Progenitor cell of endocrine pancreas (in vitro differentiated cells): ENCODE results near the gene VRTN. TPM values are rescaled to one million over a fixed set of nuclear protein-coding genes. Genes with fewer than 3 reads are reported as not detected.

Source experiments
- DNase-seq: peaks from one replicate; pipeline ENCODE4 v3.0.0; 2021; ENCODE audit warnings: low spot score; ENCODE audit not compliant: unreplicated experiment
- H3K27ac Mint-ChIP-seq: 2 replicates; pipeline ENCODE4 v1.8.0; 2021; ENCODE audit warnings: mild to moderate bottlenecking, moderate library complexity, mixed read lengths
- H3K27me3 Mint-ChIP-seq: 2 replicates; pipeline ENCODE4 v1.8.0; 2021; ENCODE audit warnings: mixed read lengths
- H3K36me3 Mint-ChIP-seq: 2 replicates; pipeline ENCODE4 v1.8.0; 2022; ENCODE audit warnings: mixed read lengths; ENCODE audit not compliant: insufficient read depth
- H3K4me1 Mint-ChIP-seq: 2 replicates; pipeline ENCODE4 v1.8.0; 2021; ENCODE audit warnings: low read depth, mixed read lengths
- H3K4me3 Mint-ChIP-seq: 2 replicates; pipeline ENCODE4 v1.8.0; 2021; ENCODE audit warnings: low read depth, mild to moderate bottlenecking, moderate library complexity, mixed read lengths
- H3K9me3 Mint-ChIP-seq: 2 replicates; pipeline ENCODE4 v1.8.0; 2021; ENCODE audit warnings: low read depth, mixed read lengths
- CTCF ChIP-seq: fragments of 200-600 bp; sonication (generic); IDR thresholded peaks from one replicate; pipeline ENCODE4 v1.5.0; 2021; ENCODE audit warnings: antibody characterized with exemption, mild to moderate bottlenecking; ENCODE audit not compliant: unreplicated experiment
- total RNA-seq: library from RNA; stranded (reverse); gene quantifications from 2 replicates; pipeline ENCODE4 v1.2.1, GENCODE V29; 2021

VRTN gene
- total RNA-seq, 1 donor from 2014 or later, result 1.5 TPM

DNA sequence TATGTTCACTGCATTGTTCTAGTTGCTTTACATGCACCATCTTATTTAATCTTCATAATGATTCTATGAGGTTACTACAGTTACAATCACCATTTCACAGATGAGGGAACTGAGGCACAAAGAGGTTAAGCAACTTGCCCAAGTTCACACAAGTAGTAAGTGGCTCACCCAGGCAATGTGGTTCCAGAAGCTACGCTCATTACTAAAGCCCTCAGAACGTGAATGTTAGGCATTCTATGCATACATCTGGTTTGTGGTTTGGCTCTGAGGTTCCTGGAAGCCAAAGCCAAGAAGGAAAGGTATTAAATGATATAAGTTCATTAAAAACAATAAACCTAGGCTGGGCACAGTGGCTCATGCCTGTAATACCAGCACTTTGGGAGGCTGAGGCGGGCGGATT is 14.4 kb upstream of the VRTN start:
- H3K4me1 Mint-ChIP-seq, result no peaks in the 10 kb centered on the region
- DNase-seq, result no peak
- no peaks in the 10 kb centered on the region for H3K9me3 Mint-ChIP-seq
- no peaks in the 10 kb centered on the region for H3K27me3 Mint-ChIP-seq
- no peak overlapping the region for H3K27ac Mint-ChIP-seq
- no peak overlapping the region for H3K4me3 Mint-ChIP-seq
- no peaks in the 10 kb centered on the region for H3K36me3 Mint-ChIP-seq
- TF ChIP-seq CTCF, result no peak

DNA sequence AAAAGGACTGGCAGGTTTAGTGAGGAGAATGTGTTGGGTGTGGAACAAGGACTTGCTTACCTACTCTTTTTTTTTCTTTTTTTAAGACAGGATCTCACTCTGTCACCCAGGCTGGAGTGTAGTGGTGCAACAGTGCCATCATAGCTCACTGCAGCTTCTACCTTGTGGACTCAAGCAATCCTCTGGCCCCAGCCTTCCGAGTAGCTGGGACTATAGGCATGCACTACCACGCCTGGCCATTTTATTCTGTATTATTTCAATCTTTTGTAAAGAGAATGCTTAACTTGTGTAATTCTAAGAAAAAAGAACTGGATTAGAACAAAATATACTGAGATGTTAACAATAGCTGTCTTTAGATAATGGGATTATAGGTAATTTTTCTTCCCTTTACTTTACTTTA is 1.9 kb upstream of the VRTN start:
- no peaks in the 10 kb centered on the region for H3K36me3 Mint-ChIP-seq

GRCh38 chr14:74347097-74347794 is 1.0 kb upstream of the VRTN start:
- H3K9me3 Mint-ChIP-seq, result no peaks in the 10 kb centered on the region
- no peaks in the 10 kb centered on the region for H3K27me3 Mint-ChIP-seq
- no peak overlapping the region for H3K4me3 Mint-ChIP-seq
- no peak overlapping the region for H3K27ac Mint-ChIP-seq
- peaks cover 25% of the 10 kb centered on the region for H3K4me1 Mint-ChIP-seq
- no peak for DNase-seq
- no peak for TF ChIP-seq CTCF
- H3K36me3 Mint-ChIP-seq, result no peaks in the 10 kb centered on the region

More for the DNA sequence above, 1.9 kb upstream of the VRTN start:
- TF ChIP-seq CTCF, result no peak
- no peak overlapping the region for H3K4me3 Mint-ChIP-seq
- no peaks in the 10 kb centered on the region for H3K9me3 Mint-ChIP-seq
- H3K4me1 Mint-ChIP-seq, result peaks cover 22% of the 10 kb centered on the region
- no peaks in the 10 kb centered on the region for H3K27me3 Mint-ChIP-seq
- DNase-seq, result no peak
- no peak overlapping the region for H3K27ac Mint-ChIP-seq

DNA sequence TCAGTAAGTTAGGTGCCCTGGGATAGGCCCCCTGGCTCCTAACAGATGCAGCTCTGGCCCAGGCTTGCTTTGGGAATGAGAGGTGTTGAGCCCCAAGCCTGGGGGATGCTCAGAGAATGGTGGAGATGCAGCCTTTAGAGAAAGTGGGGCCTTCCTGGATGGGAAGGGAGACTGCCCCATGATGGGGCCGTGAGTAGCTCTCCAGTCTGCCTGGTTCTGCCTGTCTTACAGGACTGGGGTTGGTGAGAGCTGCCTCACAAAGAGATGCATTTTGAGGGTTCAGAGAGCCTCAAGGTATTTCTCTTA is 523 bp upstream of the VRTN start:
- no peak overlapping the region for H3K4me3 Mint-ChIP-seq

GRCh38 chr14:74348735-74349463 is 628 bp downstream of the VRTN start:
- no peak for DNase-seq
- H3K9me3 Mint-ChIP-seq, result no peaks in the 10 kb centered on the region
- no peaks in the 10 kb centered on the region for H3K36me3 Mint-ChIP-seq
- H3K4me1 Mint-ChIP-seq, result peaks cover 26% of the 10 kb centered on the region
- H3K4me3 Mint-ChIP-seq, result no peak overlapping the region
- no peaks in the 10 kb centered on the region for H3K27me3 Mint-ChIP-seq
- H3K27ac Mint-ChIP-seq, result no peak overlapping the region
- TF ChIP-seq CTCF, result no peak

More for the DNA sequence above, 523 bp upstream of the VRTN start:
- DNase-seq, result no peak
- H3K27ac Mint-ChIP-seq, result no peak overlapping the region
- H3K9me3 Mint-ChIP-seq, result no peaks in the 10 kb centered on the region
- no peaks in the 10 kb centered on the region for H3K36me3 Mint-ChIP-seq
- H3K27me3 Mint-ChIP-seq, result no peaks in the 10 kb centered on the region
- peaks cover 26% of the 10 kb centered on the region for H3K4me1 Mint-ChIP-seq
- no peak for TF ChIP-seq CTCF
